Colonic mucosa (tissue), 4 donors: ENCODE results near the gene ACADM. TPM values are rescaled to one million over a fixed set of nuclear protein-coding genes. Genes with fewer than 3 reads are reported as not detected.

Experiments
- DNase-seq: peaks from one replicate; pipeline ENCODE4 v3.0.0-alpha.2; 2020
- H3K27ac ChIP-seq: fragments of 200-600 bp; one replicate; pipeline ENCODE4 v1.8.0; 2021
- H3K27me3 ChIP-seq: fragments of 200-600 bp; one replicate; pipeline ENCODE4 v1.8.0; 2021
- H3K36me3 ChIP-seq: fragments of 200-600 bp; one replicate; pipeline ENCODE4 v1.8.0; 2021
- H3K4me1 ChIP-seq: fragments of 200-600 bp; one replicate; pipeline ENCODE4 v1.8.0; 2021; ENCODE audit warnings: mild to moderate bottlenecking
- H3K4me3 ChIP-seq: fragments of 200-600 bp; one replicate; pipeline ENCODE4 v1.8.0; 2021
- H3K9ac ChIP-seq, 2 donors: one replicate each; pipeline ENCODE4 v1.7.0; 2013; ENCODE audit warnings: control low read depth in 2 of 2, low read depth in 2 of 2, low read length in 2 of 2
- H3K9me3 ChIP-seq: fragments of 200-600 bp; one replicate; pipeline ENCODE4 v1.8.0; 2021
- intact Hi-C: fragments of 100-400 bp; cut with DNase I; formaldehyde crosslinking; loops from one replicate; pipeline ENCODE4 v1.14.1; 2022
- total RNA-seq, 2 donors: library from RNA; stranded (reverse); fragmentation: NEBNext Ultra II Directional in 1 of 2; extraction: Animal tissue kit (Norgen Biotek cat#: 25700) in 1 of 2; gene quantifications; one replicate each; pipeline ENCODE4 v1.2.1, GENCODE V29; 2021
- TF ChIP-seq, protein P1 (sequence below): fragments of 200-600 bp; IDR thresholded peaks from one replicate; pipeline ENCODE4 v1.8.0; 2022; ENCODE audit warnings: antibody characterized with exemption, mild to moderate bottlenecking
- donor health status: healthy.
- donor health status: DM: no; HTN: no; CAD: no.
- donor health status: DM: no; HTN: no; CAD: no.

ACADM gene
- total RNA-seq, 2 donors from 2014 or later: 38.2 to 68.9 TPM

GRCh38 chr1:75785320-75785982 is 60.9 kb downstream of the ACADM start:
- peak overlapping the region; percentile 44 for H3K4me3 ChIP-seq
- H3K9ac ChIP-seq: peak overlapping the region; percentile 31 to 89
- no peaks in the 10 kb centered on the region for H3K9me3 ChIP-seq
- peak overlapping the region; percentile 75 for H3K27ac ChIP-seq
- no peaks in the 10 kb centered on the region for H3K36me3 ChIP-seq
- intact Hi-C loops: loop anchor here (5.0 kb wide), 1 partner anchor 58 kb away; no protein-coding TSS in a partner anchor
- no peaks in the 10 kb centered on the region for H3K27me3 ChIP-seq
- TF ChIP-seq, protein P1, sequence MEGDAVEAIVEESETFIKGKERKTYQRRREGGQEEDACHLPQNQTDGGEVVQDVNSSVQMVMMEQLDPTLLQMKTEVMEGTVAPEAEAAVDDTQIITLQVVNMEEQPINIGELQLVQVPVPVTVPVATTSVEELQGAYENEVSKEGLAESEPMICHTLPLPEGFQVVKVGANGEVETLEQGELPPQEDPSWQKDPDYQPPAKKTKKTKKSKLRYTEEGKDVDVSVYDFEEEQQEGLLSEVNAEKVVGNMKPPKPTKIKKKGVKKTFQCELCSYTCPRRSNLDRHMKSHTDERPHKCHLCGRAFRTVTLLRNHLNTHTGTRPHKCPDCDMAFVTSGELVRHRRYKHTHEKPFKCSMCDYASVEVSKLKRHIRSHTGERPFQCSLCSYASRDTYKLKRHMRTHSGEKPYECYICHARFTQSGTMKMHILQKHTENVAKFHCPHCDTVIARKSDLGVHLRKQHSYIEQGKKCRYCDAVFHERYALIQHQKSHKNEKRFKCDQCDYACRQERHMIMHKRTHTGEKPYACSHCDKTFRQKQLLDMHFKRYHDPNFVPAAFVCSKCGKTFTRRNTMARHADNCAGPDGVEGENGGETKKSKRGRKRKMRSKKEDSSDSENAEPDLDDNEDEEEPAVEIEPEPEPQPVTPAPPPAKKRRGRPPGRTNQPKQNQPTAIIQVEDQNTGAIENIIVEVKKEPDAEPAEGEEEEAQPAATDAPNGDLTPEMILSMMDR: no peak
- H3K4me1 ChIP-seq: no peaks in the 10 kb centered on the region
- no peak for DNase-seq

DNA sequence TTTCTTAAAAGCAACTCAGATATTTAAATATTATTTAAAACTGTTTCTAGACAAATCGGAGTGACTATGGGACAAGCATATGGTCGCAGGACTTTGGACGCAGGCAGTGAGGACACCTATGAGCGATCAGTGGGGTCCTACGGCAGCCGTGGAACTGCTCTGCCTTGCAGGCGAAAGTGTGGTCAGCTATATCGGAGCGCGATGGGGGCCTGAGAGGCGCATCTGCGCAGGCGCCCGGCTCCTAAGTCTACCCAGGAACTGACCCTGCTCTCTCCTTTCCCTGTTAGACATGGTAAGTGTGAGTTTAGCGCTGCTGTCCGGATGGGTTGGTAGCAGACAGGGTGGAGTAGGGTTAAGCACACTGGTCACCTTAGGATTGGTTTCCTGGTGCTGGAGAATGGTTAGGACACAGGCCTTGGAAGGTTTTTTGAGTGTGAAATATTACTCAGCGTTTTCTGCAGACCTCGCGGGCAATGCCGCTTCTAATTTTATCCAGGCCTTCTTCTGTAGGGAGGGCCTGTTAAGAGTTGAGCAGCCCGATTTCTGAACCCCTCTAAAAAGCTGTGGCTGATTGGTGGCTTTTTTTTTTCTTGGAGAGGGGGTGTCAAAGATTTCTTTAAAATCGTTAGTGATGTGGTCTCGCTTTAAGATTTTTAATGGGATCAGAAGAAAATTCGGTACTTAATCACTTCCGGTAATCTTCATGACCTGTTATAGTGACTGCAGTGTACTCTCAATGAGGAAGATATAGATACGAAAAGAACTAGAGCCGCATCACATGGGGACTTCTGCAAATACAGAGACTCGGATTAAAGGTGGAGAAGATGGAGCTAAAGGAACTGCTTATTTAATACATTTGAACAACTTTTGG is 61.7 kb downstream of the ACADM start, which contains the start of gene RABGGTB:
TSS of gene RABGGTB (plus strand) at position 274 of the 871 bp plus-strand sequence. CDS start at position 290, 16 bp downstream.
- intact Hi-C loops: loop anchor here (5.0 kb wide), 1 partner anchor 59 kb away; no protein-coding TSS in a partner anchor
- Histone ChIP-seq H3K9ac (peak within 1 kb of the TSS; percentile 66 to 89), H3K36me3 (no peaks in the 10 kb centered on the region), H3K27ac (peak within 1 kb of the TSS; percentile 75), H3K4me3 (peak within 1 kb of the TSS; percentile 44), H3K27me3 (no peaks in the 10 kb centered on the region), H3K4me1 (no peaks in the 10 kb centered on the region), H3K9me3 (no peaks in the 10 kb centered on the region)
- TF ChIP-seq, protein P1: no peak
- DNase-seq: peak; percentile 96

DNA sequence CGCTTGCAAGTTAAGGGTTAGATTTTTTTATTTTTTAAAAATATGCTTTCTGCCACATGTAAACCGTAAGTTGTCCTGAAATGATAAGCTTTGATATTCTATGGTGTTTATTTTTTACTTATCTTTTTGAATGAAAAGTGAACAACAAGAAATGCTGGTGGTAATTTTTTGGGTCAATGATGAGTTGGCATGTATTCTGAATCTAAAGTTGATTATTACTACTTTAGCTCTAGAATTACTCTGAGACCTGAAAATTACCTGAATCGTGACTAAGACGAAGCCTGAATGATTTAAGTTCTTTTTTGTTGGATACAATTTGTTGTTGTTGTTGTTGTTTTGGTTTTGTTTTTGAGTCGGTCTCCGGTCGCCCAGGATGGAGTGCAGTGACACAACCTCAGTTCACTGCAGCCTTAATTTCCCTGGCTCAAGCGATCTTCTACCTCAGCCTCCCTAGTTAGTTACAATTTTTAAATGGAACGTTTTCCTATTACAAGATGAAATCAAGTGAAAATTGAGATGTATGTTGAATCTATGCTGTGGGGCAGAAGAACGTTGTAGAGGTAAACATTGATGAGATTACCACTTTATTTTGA is 62.5 kb downstream of the ACADM start:
- TF ChIP-seq, protein P1: no peak
- Histone ChIP-seq H3K4me1 (no peaks in the 10 kb centered on the region), H3K9me3 (no peaks in the 10 kb centered on the region), H3K27ac (peak overlapping the region; percentile 75), H3K4me3 (peak overlapping the region; percentile 44), H3K9ac (peak overlapping the region; percentile 50 to 89), H3K27me3 (no peaks in the 10 kb centered on the region), H3K36me3 (no peaks in the 10 kb centered on the region)
- intact Hi-C loops: loop anchor here (5.0 kb wide), 1 partner anchor 60 kb away; no protein-coding TSS in a partner anchor
- no peak for DNase-seq

- Histone ChIP-seq H3K27me3 (no peaks in the 10 kb centered on the region), H3K4me1 (no peaks in the 10 kb centered on the region), H3K9me3 (no peaks in the 10 kb centered on the region), H3K36me3 (no peaks in the 10 kb centered on the region), H3K27ac (no peak overlapping the region), H3K4me3 (peak overlapping the region; percentile 44), H3K9ac (peak overlapping the region in 1 of 2 donors; percentile 89)
- TF ChIP-seq, protein P1: no peak
- no peak for DNase-seq
- intact Hi-C loops: loop anchor here (5.0 kb wide), 1 partner anchor 60 kb away; no protein-coding TSS in a partner anchor
Measured at GRCh38 chr1:75787524-75787923, 63.0 kb downstream of the ACADM start.

DNA sequence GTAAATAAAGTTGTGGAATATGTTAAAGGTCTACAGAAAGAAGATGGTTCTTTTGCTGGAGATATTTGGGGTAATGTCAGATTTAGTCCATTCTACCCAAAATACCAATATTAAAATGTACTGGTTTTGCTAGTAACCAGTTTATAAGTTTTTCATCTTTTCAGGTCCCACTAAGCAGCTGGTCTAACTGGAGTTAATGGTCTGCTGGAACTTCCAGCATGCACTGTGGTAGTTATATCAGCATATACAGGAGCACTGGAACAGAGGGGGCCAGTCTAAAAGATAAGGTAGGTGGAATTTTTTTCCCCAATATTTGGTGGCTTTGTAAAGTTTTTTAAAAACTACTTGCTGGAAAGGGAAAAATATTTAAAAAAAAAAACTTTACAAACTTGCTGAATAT is 65.5 kb downstream of the ACADM start:
- H3K4me1 ChIP-seq: no peaks in the 10 kb centered on the region
- intact Hi-C loops: loop anchor here (5.0 kb wide), 1 partner anchor 63 kb away; no protein-coding TSS in a partner anchor

More for the DNA sequence above, 65.5 kb downstream of the ACADM start:
- Histone ChIP-seq H3K36me3 (peaks cover 10% of the 10 kb centered on the region), H3K9me3 (no peaks in the 10 kb centered on the region), H3K4me3 (no peak overlapping the region), H3K27me3 (no peaks in the 10 kb centered on the region), H3K9ac (no peak overlapping the region), H3K27ac (peak overlapping the region; percentile 71)
- no peak for DNase-seq
- TF ChIP-seq, protein P1: no peak
